CD4-positive, alpha-beta T cell treated with Interleukin-17A for 4 hours (primary cell): ENCODE measurements around the gene PDE7B.
A peak's percentile ranks its signal among the peaks of the same experiment; 100 is the strongest.

Experiments used
- DNase-seq: peaks from one replicate; pipeline ENCODE4 v3.0.0-alpha.2; 2020; ENCODE audit warnings: mixed read lengths

The PDE7B gene

DNA sequence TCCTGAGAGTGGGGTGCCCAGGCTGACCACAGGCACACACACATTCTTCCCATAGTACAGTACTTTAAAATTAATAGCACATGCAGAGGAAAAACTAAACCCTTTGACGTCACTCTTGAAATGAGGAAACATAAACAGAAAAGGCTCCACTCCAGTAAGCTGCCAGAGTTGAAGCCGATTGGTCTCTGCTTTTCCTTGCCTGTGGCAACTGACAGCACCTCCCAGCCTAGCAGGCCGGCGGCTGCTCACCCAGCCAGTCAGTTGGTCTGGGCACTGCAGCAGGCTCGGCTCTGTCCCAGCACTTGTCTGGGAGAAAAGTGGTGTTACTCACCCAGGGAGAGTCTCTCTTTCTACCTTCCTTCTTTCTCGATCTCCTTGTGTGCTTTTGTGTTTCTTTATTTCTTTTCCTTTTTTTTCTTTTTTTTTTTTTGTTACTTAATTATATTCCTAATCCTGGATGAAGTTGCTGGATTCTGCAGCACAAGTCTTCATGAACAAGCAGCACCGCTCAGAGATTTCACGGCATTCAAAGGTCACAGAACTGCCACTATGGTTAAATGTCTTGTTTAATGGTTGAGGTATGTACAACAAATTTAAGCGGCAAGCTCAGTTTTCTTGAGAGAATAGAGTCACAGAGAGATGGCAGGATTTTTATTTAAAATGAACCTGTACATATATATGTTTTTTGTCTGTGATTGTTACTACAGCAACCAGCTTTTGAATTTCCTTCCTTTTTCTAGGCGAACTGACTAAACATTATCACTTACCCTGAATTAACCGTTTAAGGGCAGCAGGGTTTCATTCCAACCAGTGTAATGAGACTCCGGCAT lies at the start of gene PDE7B:
Gene PDE7B, plus strand, starts transcription at position 260 of the 830 bp plus-strand sequence.
- peak; percentile 48 for DNase-seq

DNA sequence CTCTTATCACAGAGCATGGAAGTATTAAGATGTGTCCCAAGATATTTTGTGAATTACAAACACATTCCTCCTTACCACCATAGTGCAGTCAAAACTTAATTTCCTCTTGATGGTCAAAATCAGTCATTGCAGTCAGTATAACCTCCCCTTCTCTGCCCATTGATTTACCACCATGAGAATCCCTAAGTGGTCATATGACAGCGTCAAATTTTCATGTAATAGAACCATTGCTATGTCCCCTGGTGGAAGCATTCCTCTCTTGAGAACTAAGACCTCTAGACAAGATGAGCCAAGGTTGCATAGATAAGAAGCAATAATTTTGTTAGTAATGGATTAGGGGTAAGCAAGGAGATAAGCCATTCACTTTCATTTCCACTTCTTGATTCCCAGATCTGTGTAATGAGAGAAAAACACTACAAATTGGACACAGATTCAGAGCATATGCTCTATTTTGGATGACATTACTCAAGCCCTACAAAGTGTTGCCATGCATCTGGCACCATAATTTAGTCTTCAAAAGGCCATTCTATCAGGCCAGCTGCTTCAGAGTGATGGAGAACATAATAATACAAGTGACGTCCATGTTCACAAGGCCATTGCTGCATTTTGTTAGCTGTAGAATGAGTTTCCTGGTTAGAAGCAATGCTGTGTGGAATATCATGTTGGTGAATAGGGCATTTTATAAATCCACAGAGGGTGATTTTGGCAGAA lies 49.6 kb upstream of the PDE7B start:
- no peak for DNase-seq

DNA sequence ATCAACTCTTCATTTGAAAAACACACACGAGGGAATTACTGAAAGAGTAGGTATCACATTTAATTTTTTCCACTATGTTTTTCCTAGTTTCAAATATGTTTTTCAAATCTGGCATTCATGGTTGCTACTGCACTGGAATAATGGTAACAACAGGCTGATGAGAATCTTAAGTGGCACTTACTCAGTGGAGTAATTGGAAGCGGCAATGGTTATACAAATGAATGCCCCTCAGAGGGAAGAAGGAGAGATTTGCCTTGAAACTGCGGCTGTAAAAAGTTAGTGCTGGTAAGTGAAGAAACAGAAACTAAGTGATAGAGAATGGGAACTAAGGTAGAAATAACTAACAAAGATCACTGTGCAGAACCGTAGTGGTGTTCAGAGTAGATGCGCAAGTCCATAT lies 41.0 kb upstream of the PDE7B start:
- DNase-seq = no peak

DNA sequence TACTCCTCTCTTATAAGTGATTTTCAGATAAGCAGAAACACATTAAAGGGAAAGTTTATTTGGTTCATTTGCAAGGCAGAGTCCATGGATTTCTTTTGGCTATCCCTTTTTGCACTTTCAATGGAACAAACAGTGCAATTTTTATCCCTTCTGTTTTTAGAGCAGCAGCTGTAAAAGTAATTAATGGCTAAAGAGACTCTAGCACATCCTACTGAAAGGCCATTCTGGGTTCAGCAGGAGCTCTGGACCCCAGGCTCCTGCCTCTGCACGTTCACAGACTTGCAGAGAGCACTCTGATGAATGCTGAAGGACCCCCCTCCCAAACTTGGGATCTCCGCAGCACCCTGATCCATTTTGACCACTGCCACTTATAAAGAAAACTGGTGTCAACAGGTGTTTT lies 40.3 kb upstream of the PDE7B start:
- DNase-seq = no peak

DNA sequence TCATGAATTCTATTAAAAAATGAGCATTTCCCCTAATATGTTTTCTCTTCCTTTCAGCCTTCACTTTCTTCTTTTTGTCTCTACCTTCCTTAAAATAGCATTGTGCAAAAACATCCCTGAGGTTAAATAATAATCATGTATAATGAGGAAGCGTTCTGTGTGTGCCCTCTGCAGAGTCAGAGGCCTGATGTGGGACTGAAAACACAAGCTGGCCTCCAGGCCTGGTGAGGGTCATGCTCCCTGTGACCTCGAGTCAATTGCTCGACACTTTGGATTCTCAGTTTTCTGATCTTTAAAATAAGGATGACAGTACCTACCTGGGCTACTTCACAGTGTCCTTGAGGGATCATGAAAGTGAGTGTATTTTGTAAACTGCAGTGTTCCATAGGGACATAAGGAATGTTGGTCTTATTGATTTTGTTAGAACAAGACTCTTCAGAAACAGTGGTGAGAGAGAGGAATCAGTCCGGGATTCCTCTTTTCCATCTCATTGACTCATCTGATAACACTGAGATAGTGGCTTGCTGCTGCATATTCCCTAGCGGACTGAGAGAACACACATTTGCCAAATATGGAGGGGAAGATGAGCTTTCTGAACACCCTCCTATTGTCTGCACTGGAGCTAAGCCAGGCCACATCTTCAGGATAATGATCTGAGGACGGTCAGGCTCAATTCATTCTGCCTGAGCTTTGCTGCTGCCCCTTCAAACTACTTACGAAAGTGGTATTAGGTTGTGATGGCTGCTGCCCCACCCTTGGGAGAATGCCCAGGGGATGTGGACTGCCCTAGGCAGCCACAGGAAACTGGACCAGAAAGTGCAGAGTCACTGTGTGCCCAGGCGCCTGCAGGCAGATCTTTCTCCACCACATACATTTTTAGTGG lies 39.6 kb upstream of the PDE7B start:
- no peak for DNase-seq

DNA sequence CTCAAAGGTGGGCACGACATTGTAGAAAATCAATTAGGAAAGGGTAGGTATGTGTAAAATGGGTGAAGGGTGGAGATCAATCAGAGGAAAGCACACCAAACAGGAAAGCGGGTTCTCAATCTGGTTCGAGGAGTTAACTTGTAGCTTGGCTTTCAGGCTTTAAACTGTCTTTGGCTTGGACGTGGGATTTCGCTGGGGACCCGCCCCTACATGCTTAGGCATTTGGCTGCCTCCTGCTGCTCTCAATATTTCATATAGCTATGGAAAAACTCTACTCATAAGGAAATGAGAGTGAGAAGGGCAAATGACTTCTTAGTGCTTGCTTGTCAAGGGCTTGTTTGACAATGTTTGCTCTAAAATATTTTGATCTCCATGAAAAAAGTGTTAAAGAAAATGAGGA lies 38.1 kb upstream of the PDE7B start:
- no peak for DNase-seq

DNA sequence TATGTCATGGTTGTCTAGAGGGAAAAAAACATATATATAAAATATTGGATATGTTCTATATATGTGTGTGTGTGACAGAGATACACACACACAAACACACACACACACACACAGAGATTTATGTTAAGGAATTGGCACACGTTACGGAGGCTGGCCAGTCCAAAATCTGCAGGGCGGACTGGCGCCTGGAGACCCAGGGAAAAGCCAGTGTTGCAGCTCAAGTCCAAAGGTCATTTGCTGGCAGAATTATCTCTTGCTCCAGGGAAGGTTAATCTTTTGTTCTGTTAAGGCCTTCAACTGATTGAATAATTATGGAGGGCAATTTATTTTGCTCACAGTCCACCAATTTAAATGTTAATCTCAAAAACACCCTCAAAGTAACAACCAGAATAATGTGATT lies 37.5 kb upstream of the PDE7B start:
- DNase-seq = no peak

DNA sequence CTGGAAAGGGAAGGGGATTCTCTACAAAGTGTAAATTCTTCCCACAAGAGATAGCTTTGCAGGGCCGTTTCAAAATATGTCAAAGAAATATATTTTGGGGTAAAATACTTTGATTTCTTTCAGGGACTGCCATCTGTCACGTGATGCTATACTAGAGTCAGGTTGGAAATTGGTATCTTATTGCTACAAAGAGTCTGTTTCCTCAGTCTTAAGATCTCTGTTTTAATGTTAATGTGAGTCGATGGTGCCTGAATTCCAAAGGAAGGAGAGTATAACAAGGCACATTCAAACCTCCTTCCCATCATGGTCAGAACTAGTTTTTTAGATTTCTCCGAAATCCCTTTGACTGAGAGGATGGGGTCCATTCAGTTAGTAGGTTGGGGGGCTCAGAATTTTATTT lies 36.3 kb upstream of the PDE7B start:
- no peak for DNase-seq

DNA sequence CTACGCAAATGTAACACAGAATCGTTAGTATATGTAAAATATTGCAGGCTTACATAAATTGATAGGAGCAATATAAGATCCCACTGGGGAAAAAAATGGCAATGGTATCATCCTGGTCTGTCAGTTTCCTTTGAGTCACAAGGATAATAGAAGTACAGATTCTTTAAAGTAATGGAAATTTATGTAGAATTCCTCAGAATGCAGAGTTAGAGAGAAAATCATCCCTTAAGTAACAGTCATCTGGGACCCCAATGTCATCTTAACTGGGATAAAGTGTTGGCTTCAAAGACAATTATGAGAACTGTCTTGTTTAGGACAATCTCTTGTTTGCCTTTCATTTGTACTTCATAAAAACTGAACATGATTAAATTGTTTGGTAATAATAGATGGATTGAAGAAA lies 34.5 kb upstream of the PDE7B start:
- DNase-seq = no peak

DNA sequence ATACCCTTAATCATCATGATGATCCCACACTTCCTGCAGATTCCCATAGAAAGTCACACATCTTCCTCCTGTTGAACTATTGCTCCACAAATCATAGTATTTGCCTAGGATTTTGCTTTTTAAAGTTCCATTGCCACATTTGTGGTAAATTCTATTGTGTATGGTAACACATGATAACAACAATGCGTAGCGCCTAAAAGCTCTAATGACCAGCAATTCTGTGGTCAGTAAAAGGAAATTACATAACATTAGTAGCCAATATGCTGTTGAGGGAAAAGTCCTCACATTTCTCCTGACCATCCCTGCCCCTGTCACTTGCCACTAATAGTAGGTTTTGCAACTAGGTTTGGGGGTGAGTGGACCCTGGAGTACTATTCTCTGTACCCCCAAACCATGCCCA lies 31.8 kb upstream of the PDE7B start:
- no peak for DNase-seq

DNA sequence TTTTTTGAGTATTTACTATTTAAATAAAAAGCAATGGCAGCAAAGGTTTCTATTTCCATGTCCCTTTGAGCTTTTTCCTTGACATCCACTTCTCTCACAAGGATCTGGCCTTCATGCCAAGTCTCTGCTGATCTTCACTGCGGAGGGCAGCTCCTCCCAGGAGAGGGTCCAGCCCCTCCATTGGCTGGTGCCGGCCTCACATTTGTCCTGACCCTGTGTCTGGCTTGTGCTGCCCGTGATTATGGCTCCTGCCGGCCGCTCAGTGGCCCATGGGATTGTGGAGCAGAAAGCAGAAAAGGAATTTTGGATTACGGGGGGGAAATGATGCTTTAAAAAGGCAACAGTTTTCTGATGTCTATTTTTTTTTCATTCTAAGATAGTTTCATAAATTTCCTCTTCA lies 31.2 kb upstream of the PDE7B start:
- no peak for DNase-seq

DNA sequence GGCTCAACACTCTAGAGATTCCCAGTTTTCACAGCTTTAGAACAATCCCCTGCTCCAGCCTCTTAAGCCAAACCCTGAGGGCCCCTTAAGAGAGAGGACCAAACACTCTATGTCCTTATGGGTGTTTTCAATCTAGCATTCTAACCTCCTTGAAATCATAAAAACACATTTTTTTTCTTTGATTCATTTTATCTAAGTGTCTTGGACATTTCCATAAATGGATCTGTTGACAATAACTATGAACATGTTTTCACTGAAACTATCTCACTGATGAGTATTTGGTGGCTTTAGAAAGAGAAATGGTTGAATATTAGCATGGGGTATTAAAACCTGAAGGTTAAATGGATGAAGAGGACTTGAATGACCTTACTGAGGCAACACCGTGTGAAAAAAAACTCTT lies 27.6 kb upstream of the PDE7B start:
- no peak for DNase-seq

DNA sequence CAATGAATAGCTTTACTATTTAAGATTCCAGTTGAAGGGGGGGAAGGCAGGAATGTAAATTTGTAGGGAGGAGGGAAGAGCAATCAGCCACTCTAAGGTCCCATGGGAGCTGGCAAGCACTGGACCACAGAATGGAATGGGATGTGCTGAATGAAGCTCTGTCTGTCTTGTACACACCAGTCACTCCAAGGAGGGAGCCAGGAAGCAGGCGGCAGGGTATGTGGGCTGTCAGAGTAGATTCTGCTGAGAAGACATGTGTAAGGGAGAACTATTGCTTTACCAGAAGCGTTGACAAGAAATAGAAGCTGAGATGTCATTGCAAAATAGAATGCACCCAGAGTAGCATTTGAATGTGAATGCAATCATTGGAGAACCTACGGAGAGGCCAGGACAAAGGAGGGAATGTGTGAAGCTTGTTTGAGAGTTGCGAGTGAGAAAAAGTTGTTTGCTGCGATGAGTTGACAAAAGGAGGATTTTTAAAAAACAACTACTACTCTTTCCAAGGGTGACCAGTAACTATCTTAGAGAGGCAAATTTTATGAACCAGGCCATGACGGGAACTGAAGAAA lies 25.2 kb upstream of the PDE7B start:
- no peak for DNase-seq

DNA sequence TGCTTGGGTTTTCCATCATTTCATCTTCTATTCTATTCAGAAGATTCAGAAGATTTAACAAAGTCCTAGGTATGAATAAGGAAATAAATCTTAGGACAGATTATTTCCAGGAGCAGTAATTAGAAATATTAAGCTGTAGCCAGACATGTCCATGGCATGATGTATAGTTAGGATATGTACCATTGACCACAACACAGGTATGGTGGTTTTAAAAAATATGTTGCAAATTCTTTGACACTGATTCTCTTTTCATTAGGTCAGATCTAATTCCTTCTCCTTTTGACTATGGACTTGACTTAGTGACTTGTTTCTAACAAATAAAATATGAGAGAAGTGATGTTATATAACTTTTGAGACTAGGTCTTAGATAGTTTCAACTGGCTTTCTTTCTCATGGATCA lies 23.5 kb upstream of the PDE7B start:
- DNase-seq = no peak

DNA sequence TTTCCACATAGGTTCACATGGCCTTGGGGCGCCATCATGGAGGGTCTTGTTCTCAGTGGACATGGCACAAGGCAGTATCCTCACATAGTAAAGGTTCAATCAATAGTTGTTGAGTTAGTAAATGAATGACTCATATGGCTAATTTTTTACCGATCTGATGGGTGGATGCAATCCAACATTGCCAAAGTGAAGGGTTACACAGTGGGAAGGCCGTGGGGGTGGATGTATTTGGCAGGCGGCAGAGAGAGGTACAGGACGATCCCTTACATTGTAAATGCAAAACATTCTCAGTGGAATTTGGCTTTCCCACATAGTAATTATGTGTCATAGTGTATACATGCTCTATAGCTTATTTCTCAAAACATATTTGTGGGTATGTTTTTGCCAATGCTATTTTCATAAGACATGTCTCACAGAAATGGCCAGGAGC lies 21.0 kb upstream of the PDE7B start:
- DNase-seq = no peak

DNA sequence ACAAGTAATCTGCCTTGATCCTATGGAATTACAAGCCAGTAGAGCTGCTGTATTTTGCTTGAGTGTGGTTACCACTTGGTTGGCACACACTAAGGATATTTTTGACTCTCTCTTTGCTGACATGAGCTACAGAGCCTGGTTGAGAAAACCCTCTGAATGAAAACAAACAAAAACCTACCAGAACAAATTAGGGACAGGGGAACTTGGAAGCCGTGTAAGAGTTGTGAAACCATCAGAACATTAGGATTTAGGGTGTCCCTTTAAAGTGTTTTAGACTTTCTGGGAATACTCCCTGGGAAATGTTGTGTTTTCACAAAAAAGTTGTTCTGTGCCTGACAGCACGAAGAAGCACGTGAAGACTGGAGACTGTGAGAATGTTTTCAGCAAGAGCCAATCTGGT lies 20.5 kb upstream of the PDE7B start:
- no peak for DNase-seq

DNA sequence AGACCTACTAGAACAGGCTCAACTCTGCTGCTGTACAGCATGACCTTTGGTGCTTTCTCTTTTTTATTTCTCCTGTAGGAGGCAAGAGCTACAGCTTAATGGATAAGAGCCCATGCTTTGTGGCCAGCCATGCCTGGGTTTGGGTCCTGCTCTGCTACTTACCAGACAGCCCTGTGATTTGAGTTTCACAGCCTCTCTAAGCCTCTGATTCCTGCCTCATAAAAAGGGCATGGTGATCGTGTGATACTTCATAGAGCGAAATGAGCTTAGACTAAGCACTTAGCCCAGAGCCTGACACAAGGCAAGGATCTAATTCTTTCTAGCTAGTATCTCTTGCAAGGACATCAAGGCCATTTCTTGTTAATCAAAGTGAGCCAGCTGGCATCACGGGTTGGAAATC lies 19.3 kb upstream of the PDE7B start:
- no peak for DNase-seq

DNA sequence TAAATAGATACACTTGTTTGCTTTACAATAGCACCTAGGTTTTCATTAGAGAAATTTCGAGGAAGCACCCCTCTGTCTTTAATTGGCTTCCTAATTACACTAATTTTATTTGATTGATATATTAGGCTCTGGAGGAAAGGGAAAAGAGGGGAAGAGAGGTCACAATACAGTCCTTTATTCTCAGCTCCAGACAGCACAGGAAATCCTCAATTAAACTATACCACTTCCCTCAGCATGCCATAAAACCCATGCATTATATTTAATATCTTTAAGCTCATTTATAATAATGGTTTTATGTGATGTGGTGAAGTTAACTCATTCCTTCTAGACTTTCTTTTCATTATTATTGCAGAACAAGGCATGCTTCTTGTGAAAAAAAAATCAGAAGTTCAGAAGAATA lies 17.7 kb upstream of the PDE7B start:
- no peak for DNase-seq

DNA sequence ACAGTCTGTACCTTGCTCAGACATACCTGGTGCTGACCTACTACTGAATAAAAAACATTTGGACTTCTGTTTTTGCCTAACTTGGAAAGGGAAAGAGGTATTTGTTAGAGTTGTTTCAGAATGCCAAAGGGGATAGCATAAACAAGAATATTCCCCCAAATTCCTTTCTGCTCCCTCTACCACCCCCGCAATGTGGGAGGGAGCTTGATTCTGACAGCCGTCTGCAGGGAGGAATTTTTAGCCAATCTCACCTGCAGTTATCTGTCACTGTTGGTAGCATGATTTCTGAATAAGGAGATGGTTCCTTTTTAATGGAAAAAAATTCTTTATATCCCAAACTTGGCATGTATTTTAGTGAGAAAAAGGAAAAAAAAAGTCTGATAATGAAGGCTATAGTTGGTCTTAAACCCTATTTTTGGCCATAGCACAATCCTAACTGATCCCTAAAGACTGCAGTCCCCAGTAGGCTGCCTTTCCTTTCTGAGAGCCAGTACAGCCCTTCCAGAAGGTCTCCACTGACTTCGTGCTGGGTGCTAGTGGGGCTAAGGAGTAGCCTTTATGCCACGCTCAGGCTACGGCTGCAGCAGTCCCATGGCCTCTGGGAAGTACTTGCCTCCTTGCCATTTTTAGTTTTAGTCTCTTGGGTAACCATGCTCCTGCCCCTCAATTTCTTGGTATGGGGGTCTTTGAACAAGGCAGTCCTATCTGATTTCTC lies 13.6 kb upstream of the PDE7B start:
- no peak for DNase-seq

DNA sequence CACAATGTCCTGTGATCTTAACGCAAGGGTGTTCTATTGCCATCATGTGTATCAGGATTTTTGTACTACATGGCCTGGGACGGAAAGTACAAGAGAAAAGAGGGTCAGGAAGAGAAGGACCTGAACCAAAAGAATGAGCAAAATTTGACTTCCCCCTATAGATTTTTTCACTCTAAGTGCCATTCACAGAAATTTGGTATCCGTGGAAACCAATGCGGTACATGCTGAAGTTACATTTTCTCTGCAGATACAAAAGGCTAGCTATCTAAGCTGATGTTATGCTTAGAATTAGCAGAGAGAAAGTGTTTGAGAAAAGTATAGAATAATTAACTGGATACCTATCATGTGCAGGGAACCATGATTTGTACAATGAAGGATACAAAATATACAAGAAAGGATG lies 12.4 kb upstream of the PDE7B start:
- DNase-seq = no peak

DNA sequence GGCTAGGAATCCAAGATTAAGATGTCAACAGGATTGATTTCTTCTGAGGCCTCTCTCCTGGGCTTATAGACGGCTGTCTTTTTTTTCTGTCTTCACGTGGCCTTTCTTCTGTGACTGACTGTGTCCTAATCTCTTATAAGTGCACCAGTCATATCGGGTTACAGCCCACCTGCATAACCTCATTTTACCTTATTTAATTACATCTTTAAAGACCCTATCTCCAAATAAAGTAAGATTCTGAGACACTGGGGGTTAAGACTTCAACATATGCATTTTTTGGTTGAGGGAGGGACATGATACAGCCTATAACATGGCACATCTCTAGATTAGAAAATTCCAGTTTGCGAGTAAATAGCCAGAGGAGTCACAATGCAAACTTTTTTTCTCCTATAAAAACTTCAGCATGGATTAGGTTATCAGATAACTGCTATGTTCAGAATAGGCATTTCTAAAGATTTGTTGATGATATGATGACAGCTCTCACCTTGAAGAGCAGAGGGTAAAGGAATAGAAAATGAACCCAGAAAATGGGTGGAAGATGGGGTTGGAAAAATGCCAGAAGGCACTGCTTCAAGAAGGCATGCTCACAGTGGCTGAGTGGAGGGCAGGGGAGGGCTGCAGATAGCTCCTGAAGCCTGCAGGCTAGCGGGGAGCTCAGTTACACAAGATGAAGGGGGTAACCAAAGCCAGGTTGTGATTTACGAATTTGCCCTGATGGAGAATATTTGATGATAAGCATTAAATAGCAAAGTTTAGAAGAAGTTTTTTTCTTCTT lies 8.7 kb upstream of the PDE7B start:
- DNase-seq = no peak

DNA sequence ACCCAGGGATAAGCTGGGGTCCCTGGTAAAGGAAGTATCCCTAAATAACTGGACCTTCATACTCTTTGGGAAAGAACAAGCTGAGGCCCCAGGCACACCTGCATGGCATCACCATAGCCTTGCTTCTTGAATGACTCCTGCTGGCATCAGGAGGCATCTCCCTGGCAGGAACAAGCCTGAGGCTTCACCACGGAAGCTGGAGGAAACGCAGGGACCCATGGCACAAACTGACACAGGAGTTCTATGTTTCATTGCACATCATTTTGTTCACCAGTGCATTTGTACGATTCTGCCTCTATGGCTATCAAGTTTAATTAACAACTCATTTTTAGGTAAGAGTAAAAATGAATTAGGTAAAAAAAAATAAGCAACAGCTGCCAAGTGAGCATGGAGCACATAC lies 619 bp upstream of the PDE7B start:
- no peak for DNase-seq
